ENCODE results near the gene PCDHA11. TPM values are rescaled to one million over a fixed set of nuclear protein-coding genes. Genes with fewer than 3 reads are reported as not detected.
"Not testable (repeated sequence)": the region's sequence is repeated elsewhere in the genome, so short reads cannot be mapped to it uniquely, and the experiment has no call there.

PCDHA11 gene
- polyA plus RNA-seq, 1 experiment: not detected

DNA sequence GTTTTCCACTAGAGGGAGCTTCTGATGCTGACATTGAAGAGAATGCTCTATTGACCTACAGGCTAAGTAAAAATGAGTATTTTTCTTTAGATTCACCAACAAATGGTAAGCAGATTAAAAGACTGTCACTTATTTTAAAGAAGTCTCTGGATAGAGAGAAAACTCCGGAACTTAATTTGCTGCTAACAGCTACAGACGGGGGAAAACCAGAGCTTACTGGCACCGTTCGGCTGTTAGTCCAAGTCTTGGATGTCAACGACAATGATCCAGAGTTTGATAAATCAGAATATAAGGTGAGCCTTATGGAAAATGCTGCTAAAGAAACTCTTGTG lies 764 bp downstream of the PCDHA11 start:
- CTCF ChIA-PET: no interaction called here
- POLR2A ChIA-PET: no interaction called here
- no peak for DNase-seq (ENCODE audit: low read depth, low spot score)
- H3K4me3 ChIP-seq (ENCODE audit: low read depth, low read length): no peak overlapping the region
- peaks cover 22% of the 10 kb centered on the region for H3K9me3 ChIP-seq (ENCODE audit: control insufficient read depth, insufficient read depth, low read length)
- TF ChIP-seq, protein P1, sequence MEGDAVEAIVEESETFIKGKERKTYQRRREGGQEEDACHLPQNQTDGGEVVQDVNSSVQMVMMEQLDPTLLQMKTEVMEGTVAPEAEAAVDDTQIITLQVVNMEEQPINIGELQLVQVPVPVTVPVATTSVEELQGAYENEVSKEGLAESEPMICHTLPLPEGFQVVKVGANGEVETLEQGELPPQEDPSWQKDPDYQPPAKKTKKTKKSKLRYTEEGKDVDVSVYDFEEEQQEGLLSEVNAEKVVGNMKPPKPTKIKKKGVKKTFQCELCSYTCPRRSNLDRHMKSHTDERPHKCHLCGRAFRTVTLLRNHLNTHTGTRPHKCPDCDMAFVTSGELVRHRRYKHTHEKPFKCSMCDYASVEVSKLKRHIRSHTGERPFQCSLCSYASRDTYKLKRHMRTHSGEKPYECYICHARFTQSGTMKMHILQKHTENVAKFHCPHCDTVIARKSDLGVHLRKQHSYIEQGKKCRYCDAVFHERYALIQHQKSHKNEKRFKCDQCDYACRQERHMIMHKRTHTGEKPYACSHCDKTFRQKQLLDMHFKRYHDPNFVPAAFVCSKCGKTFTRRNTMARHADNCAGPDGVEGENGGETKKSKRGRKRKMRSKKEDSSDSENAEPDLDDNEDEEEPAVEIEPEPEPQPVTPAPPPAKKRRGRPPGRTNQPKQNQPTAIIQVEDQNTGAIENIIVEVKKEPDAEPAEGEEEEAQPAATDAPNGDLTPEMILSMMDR (IDR thresholded peaks at IDR 0.05; ENCODE audit: low read depth, low read length): no peak
- H3K27me3 ChIP-seq (ENCODE audit: control insufficient read depth, insufficient read depth, low read length): no peaks in the 10 kb centered on the region
- no peak overlapping the region for H3K27ac ChIP-seq (ENCODE audit: low read depth, low read length)

DNA sequence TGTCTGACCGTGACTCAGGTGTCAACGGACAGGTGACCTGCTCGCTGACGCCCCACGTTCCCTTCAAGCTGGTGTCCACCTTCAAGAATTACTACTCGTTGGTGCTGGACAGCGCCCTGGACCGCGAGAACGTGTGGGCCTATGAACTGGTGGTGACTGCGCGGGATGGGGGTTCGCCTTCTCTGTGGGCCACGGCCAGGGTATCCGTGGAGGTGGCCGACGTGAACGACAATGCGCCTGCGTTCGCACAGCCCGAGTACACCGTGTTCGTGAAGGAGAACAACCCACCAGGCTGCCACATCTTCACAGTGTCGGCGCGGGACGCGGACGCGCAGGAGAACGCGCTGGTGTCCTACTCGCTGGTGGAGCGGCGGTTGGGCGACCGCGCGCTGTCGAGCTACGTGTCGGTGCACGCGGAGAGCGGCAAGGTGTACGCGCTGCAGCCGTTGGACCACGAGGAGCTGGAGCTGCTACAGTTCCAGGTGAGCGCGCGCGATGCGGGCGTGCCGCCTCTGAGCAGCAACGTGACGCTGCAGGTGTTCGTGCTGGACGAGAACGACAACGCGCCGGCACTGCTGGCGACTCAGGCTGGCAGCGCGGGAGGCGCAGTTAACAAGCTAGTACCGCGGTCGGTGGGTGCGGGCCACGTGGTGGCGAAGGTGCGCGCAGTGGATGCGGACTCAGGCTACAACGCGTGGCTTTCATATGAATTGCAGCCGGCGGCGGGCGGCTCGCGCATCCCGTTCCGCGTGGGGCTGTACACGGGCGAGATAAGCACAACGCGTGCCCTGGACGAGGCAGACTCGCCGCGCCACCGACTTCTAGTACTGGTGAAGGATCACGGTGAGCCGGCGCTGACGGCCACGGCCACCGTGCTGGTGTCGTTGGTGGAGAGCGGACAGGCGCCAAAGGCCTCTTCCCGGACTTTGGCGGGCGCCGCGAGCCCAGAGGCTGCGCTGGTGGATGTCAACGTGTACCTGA lies 1.8 kb downstream of the PCDHA11 start:
- ChIA-PET CTCF (no interaction called here), POLR2A (no interaction called here)
- H3K9me3 ChIP-seq (ENCODE audit: control insufficient read depth, insufficient read depth, low read length): peaks cover 26% of the 10 kb centered on the region
- H3K27me3 ChIP-seq (ENCODE audit: control insufficient read depth, insufficient read depth, low read length): no peaks in the 10 kb centered on the region
- DNase-seq (ENCODE audit: low read depth, low spot score): no peak
- H3K27ac ChIP-seq (ENCODE audit: low read depth, low read length): no peak overlapping the region
- TF ChIP-seq, protein P1 (IDR thresholded peaks at IDR 0.05; ENCODE audit: low read depth, low read length): no peak
- H3K4me3 ChIP-seq (ENCODE audit: low read depth, low read length): no peak overlapping the region

GRCh38 chr5:140875085-140876065 lies 6.6 kb downstream of the PCDHA11 start, which contains the start of gene PCDHA12:
PCDHA12 (plus strand) TSS chr5:140875308; CDS start chr5:140875473, 165 bp downstream.
- Histone ChIP-seq H3K4me3 (ENCODE audit: low read depth, low read length) (no peak within 1 kb of the TSS), H3K9me3 (ENCODE audit: control insufficient read depth, insufficient read depth, low read length) (peaks cover 34% of the 10 kb centered on the region), H3K27ac (ENCODE audit: low read depth, low read length) (no peak within 1 kb of the TSS), H3K27me3 (ENCODE audit: control insufficient read depth, insufficient read depth, low read length) (no peaks in the 10 kb centered on the region)
- ChIA-PET CTCF (interaction anchor here (0.5 kb wide), 1 partner anchor 1585 kb away, joined by 3 read pairs; no protein-coding TSS in a partner anchor), POLR2A (no interaction called here)
- TF ChIP-seq, protein P1 (IDR thresholded peaks at IDR 0.05; ENCODE audit: low read depth, low read length): no peak
- no peak for DNase-seq (ENCODE audit: low read depth, low spot score)

- peaks cover 25% of the 10 kb centered on the region for H3K9me3 ChIP-seq (ENCODE audit: control insufficient read depth, insufficient read depth, low read length)
- H3K27ac ChIP-seq (ENCODE audit: low read depth, low read length); H3K27me3 ChIP-seq (ENCODE audit: control insufficient read depth, insufficient read depth, low read length); POLR2A ChIA-PET; H3K4me3 ChIP-seq (ENCODE audit: low read depth, low read length); CTCF ChIA-PET; DNase-seq (ENCODE audit: low read depth, low spot score): not testable (repeated sequence)
Measured at GRCh38 chr5:140876541-140877261, 7.9 kb downstream of the PCDHA11 start.

GRCh38 chr5:140877262-140877581 lies 8.5 kb downstream of the PCDHA11 start:
- Histone ChIP-seq H3K27me3 (ENCODE audit: control insufficient read depth, insufficient read depth, low read length) (no peaks in the 10 kb centered on the region), H3K9me3 (ENCODE audit: control insufficient read depth, insufficient read depth, low read length) (peaks cover 27% of the 10 kb centered on the region), H3K27ac (ENCODE audit: low read depth, low read length) (no peak overlapping the region), H3K4me3 (ENCODE audit: low read depth, low read length) (no peak overlapping the region)
- POLR2A ChIA-PET: no interaction called here
- DNase-seq (ENCODE audit: low read depth, low spot score): no peak
- TF ChIP-seq, protein P1 (IDR thresholded peaks at IDR 0.05; ENCODE audit: low read depth, low read length): no peak
- CTCF ChIA-PET: no interaction called here

Data from AG04450 (cell line).